Panc1 (cell line): ENCODE measurements around the gene PRSS22. TPM values are rescaled to one million over a fixed set of nuclear protein-coding genes. Genes with fewer than 3 reads are reported as not detected.

Experiments used
- ATAC-seq: fragments of 200-7000 bp; cut with Tn5 transposase; 2 replicates; pipeline ENCODE4 v1.9.1; 2020; ENCODE audit warnings: mild to moderate bottlenecking, moderate library complexity
- BruUV-seq: library from RNA; stranded (reverse); fragments of 400-500 nt; replicated peaks from 2 replicates; lab custom pipeline; 2021; lab: Mats Ljungman, UMichigan
- CTCF ChIA-PET: fragments of 300-600 bp; sonication (Branson Sonifier 250); formaldehyde crosslinking; loops from one replicate; lab custom pipeline; 2022; ENCODE audit warnings: antibody characterized with exemption; lab: Charles Lee
- POLR2A ChIA-PET: fragments of 300-600 bp; sonication (Branson Sonifier 250); formaldehyde crosslinking; loops from one replicate; lab custom pipeline; 2022; ENCODE audit warnings: antibody characterized with exemption; lab: Charles Lee
- DNase-seq: peaks from one replicate; pipeline ENCODE4 v3.0.0-alpha.2; 2010; ENCODE audit warnings: low read depth, low spot score
- H3K27ac ChIP-seq: 2 replicates; pipeline ENCODE4 v1.5.1; 2011; ENCODE audit warnings: mild to moderate bottlenecking, low read length, inconsistent platforms
- H3K27me3 ChIP-seq: fragments of 200-500 bp; sonication (Bioruptor generic); 2 replicates; pipeline ENCODE4 v1.6.0; 2014; ENCODE audit warnings: low read length, inconsistent platforms; ENCODE audit not compliant: control insufficient read depth, insufficient read depth
- H3K36me3 ChIP-seq: fragments of 200-500 bp; sonication (Bioruptor generic); 2 replicates; pipeline ENCODE4 v1.5.1; 2014; ENCODE audit warnings: inconsistent platforms, mild to moderate bottlenecking, low read length, moderate library complexity; ENCODE audit not compliant: control insufficient read depth, insufficient read depth
- H3K4me1 ChIP-seq: 2 replicates; pipeline ENCODE4 v1.5.1; 2011; ENCODE audit warnings: inconsistent platforms, mild to moderate bottlenecking, low read length, moderate library complexity; ENCODE audit not compliant: control insufficient read depth, insufficient read depth
- H3K4me3 ChIP-seq, 2 experiments: 2 replicates each; pipeline ENCODE4 v1.5.1; 2011 to 2012; ENCODE audit warnings: low read depth in 2 of 2, low read length in 2 of 2, mild to moderate bottlenecking in 2 of 2, inconsistent platforms in 1 of 2, moderate library complexity in 1 of 2
- H3K9me3 ChIP-seq: fragments of 200-500 bp; sonication (Bioruptor generic); 2 replicates; pipeline ENCODE4 v1.5.1; 2014; ENCODE audit warnings: low read depth, mild to moderate bottlenecking, inconsistent platforms, low read length, moderate library complexity; ENCODE audit not compliant: control insufficient read depth, insufficient read depth
- POLR2AphosphoS5 ChIP-seq: IDR thresholded peaks from 2 replicates; pipeline ENCODE4 v1.6.1; 2012; ENCODE audit warnings: mild to moderate bottlenecking, low read depth, low read length, moderate library complexity
- SIN3A ChIP-seq: IDR thresholded peaks from 2 replicates; pipeline ENCODE4 v1.6.1; 2012; ENCODE audit warnings: low read depth, mild to moderate bottlenecking, low read length, moderate library complexity, borderline replicate concordance; ENCODE audit not compliant: insufficient read depth
- TCF7L2 ChIP-seq: IDR thresholded peaks from 2 replicates; pipeline ENCODE4 v1.6.1; 2011; ENCODE audit warnings: mild to moderate bottlenecking, low read depth, low read length, inconsistent platforms
- in situ Hi-C: cut with HindIII; loops from 2 replicates; pipeline ENCODE4 v1.10.0; 2016; ENCODE audit warnings: low sequenced_read_pairs, low pct_unique_long_range_greater_than_20kb
- intact Hi-C: fragments of 100-400 bp; cut with micrococcal nuclease; formaldehyde crosslinking; loops from one replicate; pipeline ENCODE4 v1.10.0; 2022; ENCODE audit not compliant: unreplicated experiment
- total RNA-seq: library from RNA; stranded (reverse); gene quantifications from one replicate; pipeline ENCODE4 v1.2.1, GENCODE V29; 2021; ENCODE audit not compliant: unreplicated experiment
- TF ChIP-seq, protein P1 (sequence below), 2 experiments: IDR thresholded peaks; 2 replicates each; pipeline ENCODE4 v1.6.1; 2011 to 2012; ENCODE audit warnings: low read depth in 2 of 2, control low read depth in 1 of 2, low read length in 1 of 2, mild to moderate bottlenecking in 1 of 2, moderate library complexity in 1 of 2; ENCODE audit not compliant: insufficient read depth in 1 of 2
- TF ChIP-seq, protein P2 (sequence below): fragments of 450-650 bp; IDR thresholded peaks from 2 replicates; pipeline ENCODE4 v1.5.1; 2017; ENCODE audit warnings: mild to moderate bottlenecking

Gene PRSS22
- total RNA-seq, 1 experiment from 2014 or later, result 23.9 TPM

DNA sequence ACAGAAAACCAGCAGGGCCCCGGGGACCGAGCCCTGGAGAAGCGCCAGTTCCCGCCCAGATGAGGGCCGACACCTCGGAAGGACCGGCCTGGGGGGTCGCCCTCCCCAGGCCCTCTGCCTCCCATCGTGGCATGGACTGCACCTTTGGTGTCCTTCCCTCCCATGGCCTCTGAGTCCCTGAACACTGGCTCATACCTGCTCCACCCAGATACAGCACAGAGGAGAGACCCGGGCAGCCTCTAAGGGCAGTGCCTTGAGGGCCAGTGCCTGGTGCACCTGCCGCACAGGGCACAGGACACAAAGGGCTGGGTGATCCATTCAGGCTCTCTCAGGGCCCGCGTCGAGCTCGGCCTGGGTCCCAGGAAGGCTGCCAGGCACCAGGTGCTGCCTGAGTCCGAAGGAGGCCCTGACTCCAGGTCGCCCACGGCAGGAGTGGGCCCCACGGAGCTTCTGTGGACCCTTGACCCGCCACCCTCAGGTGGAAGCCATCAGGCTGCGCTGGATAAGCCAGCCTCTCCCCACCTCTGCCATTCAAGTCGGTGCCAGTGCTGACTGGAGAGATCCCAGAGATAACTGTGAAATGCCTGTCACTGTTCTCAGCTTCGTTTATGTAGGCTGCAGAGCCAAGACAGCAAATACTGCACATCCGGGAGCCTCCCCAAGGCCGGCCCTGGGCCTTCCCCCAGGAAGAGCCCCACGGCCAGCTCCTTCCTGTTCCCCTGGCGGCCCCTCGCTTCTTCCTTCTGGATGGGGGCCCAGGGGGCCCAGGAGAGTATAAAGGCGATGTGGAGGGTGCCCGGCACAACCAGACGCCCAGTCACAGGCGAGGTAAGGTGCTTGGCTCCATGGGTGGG is 28.2 kb downstream of the PRSS22 start, which contains the start of gene ZG16B:
Gene ZG16B (plus strand): TSS at position 803 of the 854 bp plus-strand sequence. CDS start 139 bp downstream, outside the sequence.
- ChIA-PET POLR2A (no interaction called here), CTCF (no interaction called here)
- Histone ChIP-seq H3K4me1 (peaks cover 17% of the 10 kb centered on the region), H3K4me3 (no peak within 1 kb of the TSS), H3K27me3 (no peaks in the 10 kb centered on the region), H3K36me3 (no peaks in the 10 kb centered on the region), H3K9me3 (no peaks in the 10 kb centered on the region), H3K27ac (peak within 1 kb of the TSS; percentile 81)
- no peak for DNase-seq
- in situ Hi-C loops, result no loop called here
- intact Hi-C loops, result no loop called here
- BruUV-seq, result no TSS peak
- TF ChIP-seq SIN3A (no peak), POLR2AphosphoS5 (no peak), TCF7L2 (no peak)
- TF ChIP-seq, protein P1, sequence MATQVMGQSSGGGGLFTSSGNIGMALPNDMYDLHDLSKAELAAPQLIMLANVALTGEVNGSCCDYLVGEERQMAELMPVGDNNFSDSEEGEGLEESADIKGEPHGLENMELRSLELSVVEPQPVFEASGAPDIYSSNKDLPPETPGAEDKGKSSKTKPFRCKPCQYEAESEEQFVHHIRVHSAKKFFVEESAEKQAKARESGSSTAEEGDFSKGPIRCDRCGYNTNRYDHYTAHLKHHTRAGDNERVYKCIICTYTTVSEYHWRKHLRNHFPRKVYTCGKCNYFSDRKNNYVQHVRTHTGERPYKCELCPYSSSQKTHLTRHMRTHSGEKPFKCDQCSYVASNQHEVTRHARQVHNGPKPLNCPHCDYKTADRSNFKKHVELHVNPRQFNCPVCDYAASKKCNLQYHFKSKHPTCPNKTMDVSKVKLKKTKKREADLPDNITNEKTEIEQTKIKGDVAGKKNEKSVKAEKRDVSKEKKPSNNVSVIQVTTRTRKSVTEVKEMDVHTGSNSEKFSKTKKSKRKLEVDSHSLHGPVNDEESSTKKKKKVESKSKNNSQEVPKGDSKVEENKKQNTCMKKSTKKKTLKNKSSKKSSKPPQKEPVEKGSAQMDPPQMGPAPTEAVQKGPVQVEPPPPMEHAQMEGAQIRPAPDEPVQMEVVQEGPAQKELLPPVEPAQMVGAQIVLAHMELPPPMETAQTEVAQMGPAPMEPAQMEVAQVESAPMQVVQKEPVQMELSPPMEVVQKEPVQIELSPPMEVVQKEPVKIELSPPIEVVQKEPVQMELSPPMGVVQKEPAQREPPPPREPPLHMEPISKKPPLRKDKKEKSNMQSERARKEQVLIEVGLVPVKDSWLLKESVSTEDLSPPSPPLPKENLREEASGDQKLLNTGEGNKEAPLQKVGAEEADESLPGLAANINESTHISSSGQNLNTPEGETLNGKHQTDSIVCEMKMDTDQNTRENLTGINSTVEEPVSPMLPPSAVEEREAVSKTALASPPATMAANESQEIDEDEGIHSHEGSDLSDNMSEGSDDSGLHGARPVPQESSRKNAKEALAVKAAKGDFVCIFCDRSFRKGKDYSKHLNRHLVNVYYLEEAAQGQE (IDR thresholded peaks at IDR 0.05; ENCODE audit: insufficient read depth in 1 of 2, low read depth in 2 of 2, low read length in 1 of 2), result no peak
- TF ChIP-seq, protein P2, sequence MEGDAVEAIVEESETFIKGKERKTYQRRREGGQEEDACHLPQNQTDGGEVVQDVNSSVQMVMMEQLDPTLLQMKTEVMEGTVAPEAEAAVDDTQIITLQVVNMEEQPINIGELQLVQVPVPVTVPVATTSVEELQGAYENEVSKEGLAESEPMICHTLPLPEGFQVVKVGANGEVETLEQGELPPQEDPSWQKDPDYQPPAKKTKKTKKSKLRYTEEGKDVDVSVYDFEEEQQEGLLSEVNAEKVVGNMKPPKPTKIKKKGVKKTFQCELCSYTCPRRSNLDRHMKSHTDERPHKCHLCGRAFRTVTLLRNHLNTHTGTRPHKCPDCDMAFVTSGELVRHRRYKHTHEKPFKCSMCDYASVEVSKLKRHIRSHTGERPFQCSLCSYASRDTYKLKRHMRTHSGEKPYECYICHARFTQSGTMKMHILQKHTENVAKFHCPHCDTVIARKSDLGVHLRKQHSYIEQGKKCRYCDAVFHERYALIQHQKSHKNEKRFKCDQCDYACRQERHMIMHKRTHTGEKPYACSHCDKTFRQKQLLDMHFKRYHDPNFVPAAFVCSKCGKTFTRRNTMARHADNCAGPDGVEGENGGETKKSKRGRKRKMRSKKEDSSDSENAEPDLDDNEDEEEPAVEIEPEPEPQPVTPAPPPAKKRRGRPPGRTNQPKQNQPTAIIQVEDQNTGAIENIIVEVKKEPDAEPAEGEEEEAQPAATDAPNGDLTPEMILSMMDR, result no peak
- peak; percentile 81 for ATAC-seq

DNA sequence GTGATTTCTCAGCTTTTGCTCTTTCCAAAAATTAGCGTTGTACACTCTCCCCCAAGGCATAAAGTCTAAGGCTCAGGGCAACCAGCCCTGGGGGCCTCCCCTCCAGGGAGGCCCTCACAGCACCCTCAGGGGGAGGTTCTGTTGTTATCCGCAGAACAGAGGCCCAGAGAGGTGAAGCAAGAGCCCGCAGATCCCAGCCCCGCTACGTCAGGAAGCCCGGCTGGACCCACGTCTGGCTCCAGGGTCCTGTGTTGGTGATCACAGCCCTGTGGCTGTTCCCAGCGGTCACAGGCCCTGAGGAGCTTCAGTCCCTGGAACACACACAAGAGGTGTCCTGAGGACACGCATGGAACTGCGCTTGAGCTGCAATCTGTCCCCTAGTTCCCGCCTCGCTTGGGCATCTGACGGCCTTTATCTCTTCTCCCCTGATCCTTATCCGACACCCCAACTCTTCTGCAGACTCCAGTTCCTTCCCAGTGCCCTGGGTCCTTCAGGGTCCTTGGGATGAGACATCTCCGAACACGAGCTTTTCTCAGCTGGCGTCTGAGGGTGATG is 29.0 kb downstream of the PRSS22 start:
- Histone ChIP-seq H3K9me3 (no peaks in the 10 kb centered on the region), H3K36me3 (no peaks in the 10 kb centered on the region), H3K4me3 (no peak overlapping the region), H3K27ac (peak overlapping the region; percentile 81; the same call in 1 of the 2 replicates), H3K27me3 (no peaks in the 10 kb centered on the region), H3K4me1 (peaks cover 20% of the 10 kb centered on the region)
- BruUV-seq, result no TSS peak
- ATAC-seq (no peak), DNase-seq (no peak)
- intact Hi-C loops (no loop called here), in situ Hi-C loops (no loop called here)
- TF ChIP-seq SIN3A, result no peak
- TF ChIP-seq, protein P2, result no peak
- TF ChIP-seq, protein P1 (IDR thresholded peaks at IDR 0.05; ENCODE audit: insufficient read depth in 1 of 2, low read depth in 2 of 2, low read length in 1 of 2), result no peak
- TF ChIP-seq TCF7L2, result no peak
- TF ChIP-seq POLR2AphosphoS5, result no peak
- ChIA-PET POLR2A (no interaction called here), CTCF (no interaction called here)
